Activated B cell treated with CpG ODN at 0.5 μM for 24 hours (primary cell): ENCODE data around the gene UBE2D1. TPM values are rescaled to one million over a fixed set of nuclear protein-coding genes. Genes with fewer than 3 reads are reported as not detected.

Experiments
- ATAC-seq: fragments of 200-7000 bp; cut with Tn5 transposase; one replicate; pipeline ENCODE4 v1.10.0; 2021; ENCODE audit warnings: low read depth, mild to moderate bottlenecking, moderate library complexity
- CTCF ChIA-PET: fragments of 350-600 bp; sonication (Branson Sonifier 250); formaldehyde crosslinking; loops from one replicate; lab custom pipeline; 2021; ENCODE audit warnings: antibody characterized with exemption; lab: Charles Lee
- POLR2A ChIA-PET: fragments of 350-600 bp; sonication (Branson Sonifier 250); formaldehyde crosslinking; loops from one replicate; lab custom pipeline; 2021; ENCODE audit warnings: antibody characterized with exemption; lab: Charles Lee
- DNase-seq: peaks from one replicate; pipeline ENCODE4 v3.0.0; 2022
- H3K27ac Mint-ChIP-seq: one replicate; pipeline ENCODE4 v1.8.0; 2020; ENCODE audit warnings: mixed read lengths
- H3K27me3 Mint-ChIP-seq: one replicate; pipeline ENCODE4 v1.8.0; 2021; ENCODE audit warnings: mixed read lengths
- H3K36me3 Mint-ChIP-seq: one replicate; pipeline ENCODE4 v1.8.0; 2021; ENCODE audit warnings: low read depth, mixed read lengths
- H3K4me1 Mint-ChIP-seq: one replicate; pipeline ENCODE4 v1.8.0; 2021; ENCODE audit warnings: mixed read lengths
- H3K4me3 Mint-ChIP-seq: one replicate; pipeline ENCODE4 v1.8.0; 2020; ENCODE audit warnings: mild to moderate bottlenecking, mixed read lengths
- H3K9me3 Mint-ChIP-seq: one replicate; pipeline ENCODE4 v1.8.0; 2020; ENCODE audit warnings: mixed read lengths
- intact Hi-C: fragments of 100-400 bp; cut with micrococcal nuclease; formaldehyde crosslinking; loops from one replicate; pipeline ENCODE4 v1.15.1; 2024
- total RNA-seq: library from RNA; stranded (reverse); gene quantifications from 2 replicates; pipeline ENCODE4 v1.2.3, GENCODE V29; 2022
- TF ChIP-seq, protein P1 (sequence below): fragments of 200-600 bp; IDR thresholded peaks from one replicate; pipeline ENCODE4 v1.8.0; 2022; ENCODE audit warnings: antibody characterized with exemption, mild to moderate bottlenecking

Gene UBE2D1
- total RNA-seq, 1 donor from 2014 or later, result 15.0 TPM

DNA sequence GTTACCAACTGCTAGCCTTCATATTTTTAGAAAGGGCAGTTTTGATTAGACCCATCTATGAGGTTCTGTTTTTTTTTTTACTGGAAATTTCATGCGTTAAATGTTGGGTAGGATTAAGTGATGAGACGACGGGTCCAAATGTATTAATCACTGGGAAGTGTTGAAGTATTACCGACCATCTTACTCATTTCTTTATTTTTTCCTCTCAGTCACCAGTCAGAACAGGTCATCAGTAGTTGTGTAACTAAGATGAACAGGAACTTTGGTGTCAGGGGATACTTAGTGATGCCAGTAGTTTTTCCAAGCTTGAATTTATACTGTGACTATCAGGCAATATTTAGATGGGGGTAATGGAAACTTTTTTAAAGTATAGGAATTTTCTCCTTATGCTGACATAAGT lies 64.6 kb downstream of the UBE2D1 start:
- intact Hi-C loops, result no loop called here

DNA sequence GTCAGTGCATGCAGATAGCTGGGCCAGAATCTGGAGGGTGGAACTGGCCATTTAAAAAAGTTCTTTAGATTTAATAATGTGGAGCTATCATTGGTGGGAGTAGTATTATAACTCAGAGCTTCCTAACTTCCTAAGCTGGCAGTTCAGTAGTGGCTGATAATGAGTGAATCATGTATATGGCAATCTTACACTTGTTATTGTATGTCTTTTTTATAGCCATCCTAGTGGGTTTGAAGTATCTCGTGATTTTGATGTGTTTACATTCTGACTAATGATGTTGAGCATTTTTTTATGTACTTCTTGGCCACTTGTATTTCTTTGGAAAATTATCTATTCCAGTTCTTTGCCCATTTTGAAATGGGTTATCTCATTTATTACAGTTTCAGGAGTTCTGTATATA lies 65.8 kb downstream of the UBE2D1 start:
- no peaks in the 10 kb centered on the region for H3K4me1 Mint-ChIP-seq
- H3K27ac Mint-ChIP-seq, result no peak overlapping the region
- H3K27me3 Mint-ChIP-seq, result no peaks in the 10 kb centered on the region
- peaks cover 45% of the 10 kb centered on the region for H3K36me3 Mint-ChIP-seq
- intact Hi-C loops, result no loop called here
- no peak overlapping the region for H3K4me3 Mint-ChIP-seq
- ChIA-PET POLR2A (no interaction called here), CTCF (no interaction called here)
- TF ChIP-seq, protein P1, sequence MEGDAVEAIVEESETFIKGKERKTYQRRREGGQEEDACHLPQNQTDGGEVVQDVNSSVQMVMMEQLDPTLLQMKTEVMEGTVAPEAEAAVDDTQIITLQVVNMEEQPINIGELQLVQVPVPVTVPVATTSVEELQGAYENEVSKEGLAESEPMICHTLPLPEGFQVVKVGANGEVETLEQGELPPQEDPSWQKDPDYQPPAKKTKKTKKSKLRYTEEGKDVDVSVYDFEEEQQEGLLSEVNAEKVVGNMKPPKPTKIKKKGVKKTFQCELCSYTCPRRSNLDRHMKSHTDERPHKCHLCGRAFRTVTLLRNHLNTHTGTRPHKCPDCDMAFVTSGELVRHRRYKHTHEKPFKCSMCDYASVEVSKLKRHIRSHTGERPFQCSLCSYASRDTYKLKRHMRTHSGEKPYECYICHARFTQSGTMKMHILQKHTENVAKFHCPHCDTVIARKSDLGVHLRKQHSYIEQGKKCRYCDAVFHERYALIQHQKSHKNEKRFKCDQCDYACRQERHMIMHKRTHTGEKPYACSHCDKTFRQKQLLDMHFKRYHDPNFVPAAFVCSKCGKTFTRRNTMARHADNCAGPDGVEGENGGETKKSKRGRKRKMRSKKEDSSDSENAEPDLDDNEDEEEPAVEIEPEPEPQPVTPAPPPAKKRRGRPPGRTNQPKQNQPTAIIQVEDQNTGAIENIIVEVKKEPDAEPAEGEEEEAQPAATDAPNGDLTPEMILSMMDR, result no peak
- DNase-seq (no peak), ATAC-seq (no peak)
- no peaks in the 10 kb centered on the region for H3K9me3 Mint-ChIP-seq

More for the DNA sequence above, 64.6 kb downstream of the UBE2D1 start:
- ATAC-seq (no peak), DNase-seq (no peak)
- Mint-ChIP-seq H3K9me3 (no peaks in the 10 kb centered on the region), H3K27me3 (no peaks in the 10 kb centered on the region), H3K36me3 (peaks cover 56% of the 10 kb centered on the region), H3K4me1 (no peaks in the 10 kb centered on the region), H3K4me3 (no peak overlapping the region), H3K27ac (no peak overlapping the region)
- TF ChIP-seq, protein P1, result no peak
- CTCF ChIA-PET, result no interaction called here
- POLR2A ChIA-PET, result no interaction called here

GRCh38 chr10:58404001-58404400 lies 69.2 kb downstream of the UBE2D1 start:
- DNase-seq (no peak), ATAC-seq (no peak)
- Mint-ChIP-seq H3K4me1 (no peaks in the 10 kb centered on the region), H3K36me3 (peaks cover 22% of the 10 kb centered on the region), H3K27me3 (no peaks in the 10 kb centered on the region), H3K4me3 (no peak overlapping the region), H3K9me3 (no peaks in the 10 kb centered on the region), H3K27ac (no peak overlapping the region)
- TF ChIP-seq, protein P1, result no peak
- intact Hi-C loops, result no loop called here
- CTCF ChIA-PET, result no interaction called here
- POLR2A ChIA-PET, result no interaction called here

DNA sequence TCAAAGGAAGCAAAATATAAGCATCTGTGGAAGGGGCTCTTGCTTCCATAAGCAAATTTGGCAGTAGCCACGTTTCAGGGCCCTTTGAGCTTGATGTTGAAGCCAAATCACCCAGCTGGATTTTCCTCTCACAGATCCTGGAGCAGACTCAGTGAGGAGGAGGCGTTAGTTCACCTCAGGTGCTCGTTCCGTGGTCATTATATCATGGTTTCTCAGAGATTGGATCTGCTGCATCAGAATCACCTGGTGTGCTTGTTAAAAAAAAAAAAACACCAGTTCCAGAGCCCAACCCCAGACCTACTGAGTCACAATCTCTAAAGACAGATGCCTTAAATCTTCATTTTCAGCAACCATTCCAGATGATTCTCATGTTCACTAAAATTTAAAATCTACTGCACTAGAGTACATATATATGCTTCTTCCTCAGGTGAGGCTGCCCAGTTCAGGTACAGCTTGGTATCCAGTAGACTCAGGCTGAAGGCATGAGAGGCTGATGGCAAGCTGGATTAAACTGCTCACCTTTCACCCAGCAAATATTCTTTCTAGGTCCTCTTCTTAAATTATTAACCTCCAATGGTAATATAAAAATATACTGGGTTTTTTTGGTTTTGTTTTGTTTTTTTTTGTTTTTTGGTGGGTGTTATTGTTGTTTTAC lies 75.3 kb downstream of the UBE2D1 start:
- Mint-ChIP-seq H3K4me3 (no peak overlapping the region), H3K36me3 (no peaks in the 10 kb centered on the region), H3K27ac (no peak overlapping the region), H3K9me3 (no peaks in the 10 kb centered on the region), H3K4me1 (no peaks in the 10 kb centered on the region), H3K27me3 (peaks cover 2% of the 10 kb centered on the region)
- ATAC-seq (no peak), DNase-seq (no peak)
- CTCF ChIA-PET, result no interaction called here
- TF ChIP-seq, protein P1, result no peak
- intact Hi-C loops, result no loop called here
- POLR2A ChIA-PET, result no interaction called here

- ChIA-PET POLR2A (no interaction called here), CTCF (no interaction called here)
- TF ChIP-seq, protein P1, result no peak
- no peak overlapping the region for H3K27ac Mint-ChIP-seq
- H3K27me3 Mint-ChIP-seq, result peaks cover 7% of the 10 kb centered on the region
- H3K4me1 Mint-ChIP-seq, result no peaks in the 10 kb centered on the region
- DNase-seq (no peak), ATAC-seq (no peak)
- intact Hi-C loops, result no loop called here
- H3K9me3 Mint-ChIP-seq, result no peaks in the 10 kb centered on the region
- no peaks in the 10 kb centered on the region for H3K36me3 Mint-ChIP-seq
- H3K4me3 Mint-ChIP-seq, result no peak overlapping the region
Measured at GRCh38 chr10:58412502-58412961, 77.7 kb downstream of the UBE2D1 start.
